GM19452 (cell line): Measurements from ENCODE around the gene PLEKHA6.
"Not testable (repeated sequence)": the region's sequence is repeated elsewhere in the genome, so short reads cannot be mapped to it uniquely, and the experiment has no call there.

Experiments used
- ATAC-seq: cut with Tn5 transposase; IDR thresholded peaks from one replicate; pipeline ENCODE4 v1.9.1; 2021; ENCODE audit not compliant: unreplicated experiment

The PLEKHA6 gene

GRCh38 chr1:204317170-204317569 is 42.6 kb downstream of the PLEKHA6 start:
- ATAC-seq = no peak

GRCh38 chr1:204316164-204316563 is 43.6 kb downstream of the PLEKHA6 start:
- ATAC-seq = no peak

GRCh38 chr1:204314893-204315658 is 44.7 kb downstream of the PLEKHA6 start:
- no peak for ATAC-seq

GRCh38 chr1:204314171-204314892 is 45.4 kb downstream of the PLEKHA6 start:
- ATAC-seq = no peak

- no peak for ATAC-seq
These were observed 46.1 kb downstream of the PLEKHA6 start for GRCh38 chr1:204313675-204314074.

- ATAC-seq = not testable (repeated sequence)
These were observed 48.8 kb downstream of the PLEKHA6 start for GRCh38 chr1:204310970-204311369.

GRCh38 chr1:204308023-204308628 is 51.6 kb downstream of the PLEKHA6 start:
- no peak for ATAC-seq

- no peak for ATAC-seq
These were observed 52.3 kb downstream of the PLEKHA6 start for GRCh38 chr1:204307334-204307883.

GRCh38 chr1:204306076-204306475 is 53.7 kb downstream of the PLEKHA6 start:
- no peak for ATAC-seq

- no peak for ATAC-seq
These were observed 55.7 kb downstream of the PLEKHA6 start for GRCh38 chr1:204304067-204304466.

GRCh38 chr1:204302769-204303168 is 57.0 kb downstream of the PLEKHA6 start:
- no peak for ATAC-seq

GRCh38 chr1:204301171-204301957 is 58.4 kb downstream of the PLEKHA6 start:
- no peak for ATAC-seq

GRCh38 chr1:204299814-204300365 is 59.8 kb downstream of the PLEKHA6 start:
- ATAC-seq = no peak

GRCh38 chr1:204296431-204296988 is 63.2 kb downstream of the PLEKHA6 start:
- no peak for ATAC-seq

GRCh38 chr1:204295671-204296070 is 64.1 kb downstream of the PLEKHA6 start:
- ATAC-seq = no peak

GRCh38 chr1:204294357-204294756 is 65.4 kb downstream of the PLEKHA6 start:
- ATAC-seq = no peak

GRCh38 chr1:204293605-204294337 is 66.0 kb downstream of the PLEKHA6 start:
- no peak for ATAC-seq

- no peak for ATAC-seq
These were observed 67.0 kb downstream of the PLEKHA6 start for GRCh38 chr1:204292740-204293139.

GRCh38 chr1:204289280-204289679 is 70.4 kb downstream of the PLEKHA6 start:
- no peak for ATAC-seq
